Cardiac fibroblast (primary cell): ENCODE results near the gene RPLP1.
A peak's percentile ranks its signal among the peaks of the same experiment; 100 is the strongest.

Experiments
- DNase-seq, 2 donors: peaks; one replicate each; pipeline versions ENCODE4 v3.0.0 to v3.0.0-alpha.2; 2010; ENCODE audit warnings: low read depth in 2 of 2
- H3K4me3 ChIP-seq, 2 donors: replicated peaks in 1 of 2; 1 replicate in 1 of 2; 2 replicates in 1 of 2; pipeline ENCODE4 v1.5.1; 2011; ENCODE audit warnings: low read depth in 2 of 2, low read length in 2 of 2, mild to moderate bottlenecking in 2 of 2, moderate library complexity in 1 of 2
- CTCF ChIP-seq: IDR thresholded peaks from one replicate; pipeline ENCODE4 v1.5.1; 2011; ENCODE audit warnings: low read depth, mild to moderate bottlenecking, low read length, inconsistent platforms

Gene RPLP1

GRCh38 chr15:69460481-69460880 is 7.9 kb downstream of the RPLP1 start:
- no peak for TF ChIP-seq CTCF
- H3K4me3 ChIP-seq, result no peak overlapping the region
- no peak for DNase-seq

- TF ChIP-seq CTCF, result no peak
- DNase-seq, result no peak
- H3K4me3 ChIP-seq, result peak overlapping the region; percentile 42 to 56
Observed at GRCh38 chr15:69462030-69462492, 9.4 kb downstream of the RPLP1 start.

- peak; percentile 99 for DNase-seq
- peak overlapping the region; percentile 45 to 56 for H3K4me3 ChIP-seq
- TF ChIP-seq CTCF, result peak; percentile 89
Observed at GRCh38 chr15:69462493-69463181, 10.0 kb downstream of the RPLP1 start.

GRCh38 chr15:69463182-69463756 is 10.7 kb downstream of the RPLP1 start:
- no peak for DNase-seq
- peak overlapping the region; percentile 45 to 56 for H3K4me3 ChIP-seq
- no peak for TF ChIP-seq CTCF

GRCh38 chr15:69465253-69465652 is 12.6 kb downstream of the RPLP1 start:
- no peak overlapping the region for H3K4me3 ChIP-seq
- no peak for DNase-seq
- TF ChIP-seq CTCF, result no peak

GRCh38 chr15:69466733-69467132 is 14.1 kb downstream of the RPLP1 start:
- H3K4me3 ChIP-seq, result no peak overlapping the region
- no peak for TF ChIP-seq CTCF
- no peak for DNase-seq
